ENCODE measurements around the gene LAP3.

GRCh38 chr4:17597517-17597916 lies 20.5 kb downstream of the LAP3 start:
- TF ChIP-seq POLR2AphosphoS5 (IDR thresholded peaks at IDR 0.05) (no peak), CTCF (IDR thresholded peaks at IDR 0.05) (no peak), POLR2A (IDR thresholded peaks at IDR 0.05) (no peak)

Measured in sigmoid colon (tissue), 4 donors.